NCI-H2196 treated with DMSO at 0.1 percent for 48 hours (cell line): Measurements from ENCODE around the gene NUCKS1.
"Not testable (repeated sequence)": the region's sequence is repeated elsewhere in the genome, so short reads cannot be mapped to it uniquely, and the experiment has no call there.

Experiments used
- DNase-seq: peaks from one replicate; lab custom pipeline; 2025; ENCODE audit not compliant: unreplicated experiment; lab: John Stamatoyannopoulos, UW

Gene NUCKS1

DNA sequence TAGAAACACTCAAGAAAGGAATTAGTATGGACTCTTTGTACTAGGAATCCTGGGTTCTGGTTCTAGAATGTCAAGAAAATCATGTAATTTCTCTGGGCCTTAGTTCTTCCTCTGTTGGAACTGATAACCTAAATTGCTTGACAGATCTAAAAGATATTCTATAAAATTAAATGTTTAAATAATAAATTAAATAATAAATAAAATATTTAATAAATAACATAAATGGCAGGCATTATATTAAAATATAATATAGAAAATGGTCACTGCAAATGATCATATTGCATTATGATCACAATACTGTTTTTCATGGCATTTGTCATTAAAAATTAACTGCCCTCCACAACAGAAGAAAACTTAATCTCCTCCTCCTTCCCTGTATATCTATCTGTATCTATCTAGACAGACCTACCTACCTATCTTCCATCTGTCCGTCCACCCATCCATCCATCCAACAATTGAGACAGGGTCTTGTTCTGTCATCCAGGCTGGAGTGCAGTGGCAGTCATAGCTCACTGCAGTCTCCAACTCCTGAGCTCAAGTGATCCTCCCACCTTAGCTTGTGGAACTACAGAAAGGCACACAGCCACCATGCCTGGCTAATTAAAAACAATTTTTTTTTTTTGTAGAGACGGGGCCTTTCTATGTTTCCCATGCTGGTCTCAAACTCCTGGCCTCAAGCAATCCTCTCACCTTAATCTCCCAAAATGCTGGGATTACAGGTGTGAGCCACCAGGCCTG is 16.4 kb downstream of the NUCKS1 start:
- DNase-seq = no peak

DNA sequence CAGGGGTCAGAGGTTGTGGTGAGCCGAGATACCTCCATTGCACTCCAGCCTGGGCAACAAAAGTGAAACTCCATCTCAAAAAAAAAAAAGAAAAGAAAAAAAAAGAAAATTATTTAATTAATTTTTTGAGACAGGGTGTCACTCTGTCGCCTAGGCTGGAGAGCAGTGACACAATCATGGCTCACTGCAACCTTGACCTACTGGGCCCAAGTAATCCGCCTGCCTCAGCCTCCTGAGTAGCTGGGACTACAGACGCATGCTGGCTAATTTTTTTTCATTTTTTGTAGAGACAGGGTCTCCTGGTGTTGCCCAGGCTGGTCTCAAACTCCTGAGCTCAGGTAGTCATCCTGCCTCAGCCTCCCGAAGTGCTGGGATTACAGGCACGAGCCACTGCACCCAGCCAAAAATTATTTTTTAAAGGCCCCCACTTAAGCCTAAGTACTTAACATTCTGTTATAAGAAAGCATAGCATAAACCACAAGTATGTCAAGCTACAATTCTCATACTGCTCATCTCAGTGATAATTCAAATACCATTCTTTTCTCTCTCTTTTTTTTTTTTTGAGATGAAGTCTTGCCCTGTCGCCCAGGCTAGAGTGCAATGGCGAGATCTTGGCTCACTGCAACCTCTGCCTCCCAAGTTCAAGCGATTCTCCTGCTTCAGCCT is 19.9 kb downstream of the NUCKS1 start:
- no peak for DNase-seq

DNA sequence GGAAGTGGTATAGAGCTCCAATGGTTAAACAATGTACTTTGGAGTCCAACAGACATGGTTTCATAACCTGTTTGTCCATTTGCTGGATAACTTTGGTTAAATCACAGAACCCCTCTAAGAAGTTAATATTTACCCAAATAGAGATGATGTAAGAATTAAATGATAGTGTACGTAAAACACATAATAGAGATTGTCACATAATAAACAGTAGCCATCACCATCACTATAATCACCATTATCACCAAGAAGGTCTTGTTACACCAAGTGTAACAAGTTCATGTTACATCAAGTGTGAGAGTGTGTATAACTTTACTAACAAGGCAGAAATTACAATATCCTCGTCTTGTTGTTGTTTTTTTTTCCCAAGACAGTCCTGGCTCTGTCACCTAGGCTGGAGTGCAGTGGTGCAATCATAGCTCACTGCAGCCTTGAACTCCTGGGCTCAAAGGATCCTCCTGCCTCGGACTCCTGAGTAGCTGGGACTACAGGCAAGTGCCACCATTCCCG is 23.3 kb downstream of the NUCKS1 start:
- DNase-seq = no peak

DNA sequence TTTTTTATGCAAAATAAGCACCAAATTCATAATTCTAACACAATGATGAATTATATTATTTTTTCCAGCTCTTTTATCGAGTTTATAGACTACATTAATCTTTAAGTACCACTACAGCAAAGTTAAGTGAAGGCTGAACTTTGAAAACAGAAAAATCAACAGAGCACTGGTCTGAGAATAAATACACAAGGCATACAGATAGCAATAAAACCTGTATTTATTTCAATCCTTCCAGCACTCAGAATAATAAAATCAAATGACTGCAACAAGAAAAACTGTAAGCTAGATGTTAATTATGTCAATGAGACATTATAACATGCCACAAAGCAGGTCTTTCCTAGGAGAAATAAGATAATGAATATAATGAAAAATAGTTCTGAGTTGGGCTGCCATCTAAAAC is 24.5 kb downstream of the NUCKS1 start:
- no peak for DNase-seq

DNA sequence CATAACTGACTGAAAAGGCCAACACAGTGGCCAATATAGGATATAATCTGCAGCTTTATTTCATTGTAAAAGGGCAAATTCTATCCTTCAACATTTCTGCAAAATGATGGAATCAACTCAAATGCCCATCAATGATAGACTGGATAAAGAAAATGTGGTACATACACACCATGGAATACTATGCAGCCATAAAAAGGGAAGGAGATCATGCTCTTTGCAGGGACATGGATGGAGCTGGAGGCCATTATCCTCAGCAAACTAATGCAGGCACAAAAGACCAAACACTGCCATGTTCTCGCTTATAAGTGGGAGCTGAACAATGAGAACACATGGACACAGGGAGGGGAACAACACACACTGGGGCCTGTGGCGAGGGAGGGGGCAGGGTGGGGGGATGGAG is 29.2 kb downstream of the NUCKS1 start:
- DNase-seq = not testable (repeated sequence)

DNA sequence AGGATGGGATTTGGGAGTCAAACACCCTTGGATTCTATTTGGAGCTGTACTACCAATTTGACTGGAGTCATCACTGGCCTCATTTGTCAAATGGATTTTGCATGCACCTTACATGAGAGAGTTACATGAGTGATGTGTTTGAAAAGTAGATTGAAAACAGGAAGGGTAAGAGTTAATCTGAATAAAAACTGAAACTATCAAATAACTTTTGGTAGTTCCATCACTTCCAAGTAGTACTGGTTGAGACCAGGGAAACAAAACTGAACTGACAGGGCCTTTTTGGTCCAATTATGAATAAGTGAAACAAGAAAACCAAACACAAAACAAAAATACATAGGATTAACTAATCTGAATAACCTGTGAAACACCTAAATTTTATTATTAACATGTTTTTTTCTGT is 30.2 kb downstream of the NUCKS1 start:
- no peak for DNase-seq

DNA sequence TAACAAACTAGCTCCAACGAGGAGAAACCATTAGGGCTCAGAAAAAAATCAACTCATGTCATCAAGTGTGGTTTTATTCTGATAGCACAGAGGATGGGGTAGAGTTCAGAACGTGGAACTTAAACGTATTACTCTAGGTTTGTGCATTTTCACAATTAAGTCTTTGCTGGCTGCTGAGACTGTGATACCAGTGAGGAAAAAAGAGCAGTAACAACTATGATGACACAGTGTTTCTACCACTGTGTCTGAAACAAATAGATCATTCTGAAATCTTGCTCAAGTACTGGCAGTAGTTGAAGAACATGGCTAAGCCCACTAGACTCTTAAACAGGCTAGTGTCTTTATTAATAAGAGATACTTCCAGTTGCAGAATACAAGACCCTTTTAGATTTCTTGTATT is 31.0 kb downstream of the NUCKS1 start:
- DNase-seq = no peak

DNA sequence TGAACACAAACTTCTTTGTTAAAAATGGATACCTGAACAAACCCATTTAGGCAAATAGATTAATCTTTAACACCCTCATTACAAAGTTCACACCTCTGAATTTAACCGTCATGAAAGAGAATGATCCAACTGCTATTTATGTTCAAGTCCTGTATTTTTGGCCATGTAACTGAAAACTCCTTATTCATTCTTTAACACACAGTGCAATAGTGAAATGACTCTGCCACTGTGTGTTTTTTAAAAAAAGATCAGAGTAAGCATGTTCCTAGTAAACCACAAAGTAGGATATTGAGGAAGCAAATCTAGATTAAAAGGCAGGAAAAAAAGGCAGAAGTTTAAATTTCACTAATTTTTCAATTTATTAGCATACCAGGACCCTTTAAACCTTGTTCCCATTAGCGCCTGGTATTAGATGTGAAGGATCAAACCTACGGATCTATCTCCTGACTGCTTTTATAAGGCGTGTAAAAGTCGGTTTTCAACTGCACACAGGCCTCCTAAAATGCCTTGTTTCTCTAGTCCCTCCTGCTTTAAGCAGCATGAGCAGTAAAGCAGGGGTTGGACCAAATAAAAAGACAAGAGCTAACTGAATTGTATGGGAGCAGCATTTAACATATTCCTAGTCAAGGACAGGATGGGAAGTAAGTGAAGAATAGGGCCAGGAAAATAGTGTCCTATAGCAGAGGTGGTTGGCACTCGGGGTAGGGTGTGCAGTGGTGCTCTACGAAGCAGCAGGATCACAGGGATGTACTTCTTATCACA is 33.4 kb downstream of the NUCKS1 start:
- DNase-seq = no peak

DNA sequence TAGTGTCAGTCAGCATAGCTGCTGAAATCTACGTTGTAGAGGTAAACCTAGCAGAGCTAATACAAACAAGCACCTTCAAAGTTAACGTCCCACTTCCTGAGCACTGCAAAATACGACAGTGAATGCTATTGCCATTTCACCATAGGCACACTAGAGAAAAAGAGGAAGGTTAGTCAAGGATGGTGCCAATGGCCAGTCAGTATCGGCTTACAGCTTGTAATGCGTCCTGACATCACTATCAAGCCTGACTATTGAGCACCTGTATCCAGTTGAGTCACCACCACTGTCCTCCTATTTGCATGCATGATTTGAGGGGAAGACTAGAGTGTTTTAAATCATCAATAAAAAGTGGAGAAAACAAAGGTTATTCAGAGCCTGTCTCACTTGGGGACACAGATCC is 34.4 kb downstream of the NUCKS1 start:
- DNase-seq = no peak

DNA sequence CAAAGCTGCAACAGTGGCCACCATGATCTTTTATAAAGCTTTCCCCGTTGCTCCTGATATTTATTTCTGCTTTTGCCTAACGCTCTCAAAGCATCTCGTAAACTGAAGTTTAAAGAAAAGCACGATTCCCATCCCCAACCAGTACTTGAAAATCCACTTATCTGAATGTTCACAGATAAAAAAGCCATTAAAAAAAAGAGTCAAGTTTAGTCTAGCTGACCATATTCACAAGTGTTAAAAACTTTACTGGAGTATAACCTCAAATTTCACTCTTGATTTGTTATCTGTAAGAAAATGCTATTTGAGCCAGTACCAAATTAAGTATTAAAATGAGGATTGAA is 35.1 kb downstream of the NUCKS1 start:
- DNase-seq = no peak

DNA sequence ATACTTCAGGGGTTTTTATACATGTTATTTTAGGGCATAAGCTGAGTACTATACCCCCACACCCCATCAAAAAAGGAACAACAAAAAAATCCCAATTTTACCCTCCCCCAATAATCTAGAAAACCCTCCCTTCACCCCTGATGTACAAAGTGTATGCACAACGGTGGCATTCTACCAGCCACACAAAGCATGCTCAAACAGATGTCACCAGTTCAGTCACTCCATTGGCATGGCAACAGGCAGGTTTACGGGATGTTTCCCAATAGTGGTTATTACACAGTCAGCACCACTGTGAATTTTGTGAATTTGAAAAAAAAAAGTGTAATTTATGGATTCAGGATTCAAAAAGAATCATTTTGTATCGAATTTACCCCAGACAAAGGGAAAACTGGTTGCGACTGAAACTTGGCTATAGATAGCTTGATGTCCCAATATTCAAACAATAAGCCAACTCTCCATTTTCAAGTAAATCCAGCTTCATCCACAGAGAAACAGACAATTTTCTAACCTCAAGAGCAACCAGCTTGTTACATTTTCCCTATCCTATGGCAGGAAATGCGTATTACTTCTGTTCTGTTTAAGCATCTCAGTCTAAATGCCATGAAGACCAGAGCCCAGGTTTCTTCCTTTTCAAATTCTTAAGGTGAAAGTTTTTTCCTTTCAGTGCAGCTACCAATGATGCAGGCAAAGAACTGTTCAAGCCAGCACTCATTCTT is 35.6 kb downstream of the NUCKS1 start:
- no peak for DNase-seq

DNA sequence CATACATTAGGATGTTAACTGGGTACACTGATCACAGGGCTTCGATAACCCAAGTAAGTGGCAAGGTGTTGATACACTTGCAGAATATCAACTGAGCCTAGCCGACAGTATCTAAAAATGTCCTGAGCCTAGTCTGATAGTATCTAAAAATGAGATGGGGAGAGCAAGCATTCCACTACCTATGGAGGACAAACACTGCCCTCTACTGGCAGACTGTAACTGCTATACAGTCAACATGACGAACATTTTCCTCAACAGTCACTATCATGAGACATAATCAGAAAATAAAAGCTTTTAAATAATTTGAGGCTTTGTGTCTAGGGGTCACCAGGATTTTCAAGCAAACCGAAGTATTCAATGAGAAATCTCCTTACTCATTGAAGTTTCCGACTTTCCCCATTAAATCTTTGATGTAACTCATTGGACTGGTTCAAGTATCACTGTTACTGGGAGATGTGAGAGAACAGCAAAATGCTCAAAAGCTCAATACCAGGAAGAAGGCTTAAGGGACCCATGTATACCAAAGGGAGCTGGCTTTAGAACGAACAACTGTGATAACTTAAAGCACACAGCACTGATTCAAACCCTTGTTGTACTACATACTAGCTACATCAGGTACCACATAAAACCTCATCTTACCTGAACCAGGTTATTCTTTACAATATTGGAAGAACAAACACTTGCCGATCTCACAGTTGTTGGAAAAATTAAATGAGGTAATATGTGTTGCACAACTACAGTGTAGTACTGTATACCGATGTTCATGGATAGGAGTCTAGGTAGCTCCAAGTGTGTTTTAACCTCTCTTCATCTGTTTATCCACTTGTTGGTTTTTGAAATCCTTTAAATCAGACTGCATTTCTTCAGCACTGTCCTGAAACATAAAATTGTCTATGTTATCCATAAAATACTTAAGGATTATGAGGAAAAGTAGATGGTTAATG is 38.6 kb downstream of the NUCKS1 start:
- DNase-seq = peak; percentile 46

DNA sequence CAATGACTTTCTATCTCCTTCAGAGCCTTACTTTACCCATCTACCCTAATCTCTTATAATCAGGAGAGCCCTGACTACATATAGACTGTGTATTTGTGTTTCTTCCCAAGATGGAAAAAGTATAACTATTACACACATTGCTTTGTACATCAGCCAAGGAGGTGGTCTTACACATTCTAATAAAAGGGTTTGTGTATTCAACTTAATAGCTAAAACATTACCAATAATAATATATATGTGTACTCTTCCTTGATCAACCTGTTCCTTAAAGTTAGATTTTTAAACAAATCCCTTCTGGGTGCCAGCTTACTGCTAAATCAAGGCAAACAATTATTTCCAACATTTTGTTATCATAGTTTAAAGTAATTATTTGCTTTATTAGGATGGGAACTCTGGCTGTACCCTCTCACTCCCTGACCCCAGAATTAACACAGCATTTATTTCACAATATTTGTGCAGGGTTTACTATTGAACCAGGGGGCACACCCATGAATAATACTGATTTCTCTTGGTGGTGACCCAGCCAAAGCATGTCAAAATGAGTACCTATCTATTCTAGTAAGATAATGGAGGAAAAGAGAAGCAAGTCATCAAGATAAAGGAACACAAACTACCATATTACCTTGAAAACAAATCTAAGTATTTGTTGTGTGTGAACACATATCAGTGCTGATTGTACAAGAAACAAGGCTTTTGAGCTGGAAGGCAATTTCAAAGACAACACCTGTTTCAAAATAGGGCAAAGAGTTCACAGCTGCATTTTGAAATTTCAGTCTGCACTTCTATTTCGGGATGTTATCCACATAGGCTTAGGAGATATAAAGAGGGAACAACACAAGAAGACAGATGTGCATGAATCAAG is 39.5 kb downstream of the NUCKS1 start:
- no peak for DNase-seq

DNA sequence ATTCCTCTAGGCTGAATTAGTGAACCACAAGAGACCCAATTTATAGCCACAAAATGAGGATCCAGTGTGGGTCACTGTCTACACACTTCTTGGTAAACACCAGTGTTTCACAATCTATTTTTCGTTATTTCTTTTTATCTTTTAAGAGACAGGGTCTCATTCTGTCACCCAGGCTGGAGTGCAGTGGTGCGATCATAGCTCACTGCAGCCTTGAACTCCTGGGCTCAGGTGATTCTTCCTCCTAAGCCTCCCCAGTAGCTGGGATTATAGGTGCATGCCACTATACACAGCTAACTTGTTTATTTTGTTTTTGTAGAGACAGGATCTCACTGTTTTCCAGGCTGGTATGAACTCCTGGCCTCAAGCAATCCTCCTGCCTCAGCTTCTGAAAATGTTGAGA is 40.3 kb downstream of the NUCKS1 start:
- DNase-seq = no peak

DNA sequence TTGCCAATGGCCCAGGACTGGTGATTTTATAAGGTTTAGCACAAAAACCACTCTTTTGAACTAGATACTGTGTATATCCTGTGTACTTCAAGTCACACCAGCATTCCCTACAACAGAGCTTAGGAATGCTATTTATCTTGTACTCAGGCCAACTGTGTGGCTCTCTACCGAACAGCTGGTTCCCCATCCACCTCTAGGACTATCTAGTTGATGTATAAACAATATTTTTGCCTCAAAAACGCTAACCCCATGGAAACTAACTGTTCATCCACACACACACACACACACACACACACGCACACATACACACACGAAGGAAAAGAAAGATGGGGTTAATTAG is 41.0 kb downstream of the NUCKS1 start:
- DNase-seq = no peak

DNA sequence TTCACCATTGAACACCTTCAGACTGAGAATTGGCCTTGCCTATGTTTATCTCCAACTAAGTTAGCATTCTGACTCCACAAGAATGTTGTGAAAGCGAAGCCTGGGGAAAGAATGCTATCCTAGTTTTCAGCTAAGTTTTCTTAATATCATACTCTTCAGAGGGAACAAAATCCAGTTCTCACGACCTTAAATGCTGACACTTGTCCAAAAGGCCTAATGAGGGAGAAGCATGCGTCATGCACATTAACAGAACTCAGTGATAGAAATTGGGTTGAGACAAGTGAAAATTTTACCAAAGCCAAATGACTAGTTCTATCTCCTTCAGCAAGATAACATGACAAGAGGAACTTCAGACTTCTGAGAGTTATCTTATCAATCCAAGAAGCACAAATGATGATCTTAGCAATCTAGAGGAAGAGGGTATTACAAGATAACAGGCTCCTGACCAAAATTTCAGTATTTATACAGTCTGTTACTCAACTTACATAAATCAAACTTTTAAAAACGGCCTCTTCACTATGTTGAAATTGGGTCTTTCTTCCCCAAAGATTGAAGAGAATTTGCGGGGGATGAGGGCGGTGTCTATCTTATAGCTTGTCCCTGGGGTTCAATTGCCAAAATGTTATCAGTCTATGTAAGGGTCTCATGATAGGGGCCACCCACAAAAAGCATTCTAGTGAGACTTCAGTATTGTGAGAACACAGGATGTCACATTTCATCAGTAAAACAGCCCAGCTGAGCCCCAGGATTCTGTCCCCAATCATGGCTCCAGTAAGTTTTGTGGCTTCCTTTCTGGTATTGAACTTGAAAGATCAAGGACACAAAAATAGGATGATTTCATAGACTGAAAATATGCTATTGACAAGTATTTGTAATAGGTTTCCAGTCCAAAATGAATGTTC is 43.1 kb downstream of the NUCKS1 start:
- DNase-seq = no peak

DNA sequence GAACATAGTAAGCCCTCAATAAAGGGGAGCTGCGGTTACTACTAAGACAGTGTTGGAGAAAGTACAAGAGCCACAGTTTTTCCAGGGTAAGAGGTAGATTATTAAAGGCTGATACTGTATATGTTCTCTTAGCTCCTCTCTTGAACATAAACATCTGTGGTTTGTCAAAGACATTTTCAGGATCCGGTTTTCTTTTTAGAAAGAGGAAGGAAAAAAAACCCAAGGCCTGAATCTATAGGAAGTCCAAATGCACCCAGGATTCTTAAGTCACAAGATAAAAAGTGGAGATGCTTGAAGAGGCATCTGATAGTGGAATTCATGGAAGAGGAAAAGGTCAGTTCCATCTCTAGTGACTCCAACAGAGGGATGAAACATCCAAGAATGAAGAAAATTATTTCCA is 45.1 kb downstream of the NUCKS1 start:
- DNase-seq = no peak

DNA sequence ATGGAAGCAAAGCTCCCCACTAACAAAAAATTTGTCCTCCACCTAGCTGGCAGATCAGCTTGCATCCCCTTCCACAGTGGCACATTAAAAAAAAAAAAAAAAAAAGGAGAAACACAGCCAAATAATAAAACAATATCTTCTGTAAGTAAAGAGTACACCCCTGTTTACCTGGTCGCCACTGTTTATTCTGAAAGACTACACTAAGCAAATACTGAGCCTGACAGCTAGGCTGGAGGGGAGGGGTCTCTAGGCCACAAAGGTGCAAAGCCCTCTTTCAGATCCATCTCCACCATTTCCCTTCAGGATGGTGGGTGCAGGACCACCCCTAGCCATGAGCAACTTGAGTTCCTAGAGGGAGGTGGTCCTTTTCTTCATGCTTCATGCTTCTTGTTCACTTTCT is 46.9 kb downstream of the NUCKS1 start:
- DNase-seq = no peak

DNA sequence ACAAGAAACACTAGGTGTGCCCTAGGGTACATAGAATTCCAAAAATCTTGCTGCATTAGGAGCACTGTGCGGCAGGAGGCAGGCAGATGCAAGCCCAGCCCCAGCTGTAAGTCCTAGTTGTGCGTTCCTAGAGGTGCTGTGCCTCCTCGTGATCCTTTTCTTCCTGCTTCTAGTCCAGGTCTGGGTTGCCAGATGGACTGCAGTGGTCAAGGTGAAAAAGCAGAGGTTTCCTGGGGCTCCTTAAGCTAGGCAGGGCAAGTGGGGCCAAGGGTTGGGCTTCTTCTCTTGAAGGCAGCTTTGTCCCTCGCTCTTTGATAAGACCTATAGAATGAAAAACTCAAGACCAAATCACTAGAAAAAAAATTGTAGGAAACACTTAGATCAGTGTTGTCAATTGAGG is 48.1 kb downstream of the NUCKS1 start:
- no peak for DNase-seq
